Esophagus squamous epithelium (tissue), 5 donors: ENCODE data around the gene PLCH2. TPM values are rescaled to one million over a fixed set of nuclear protein-coding genes. Genes with fewer than 3 reads are reported as not detected.

ENCODE experiments used
- DNase-seq: peaks from one replicate; lab custom pipeline; 2025; lab: John Stamatoyannopoulos, UW
- H3K27ac ChIP-seq, 4 donors: fragments of 200-600 bp; sonication (generic); one replicate each; pipeline ENCODE4 v1.5.1; 2016 to 2019; ENCODE audit warnings: mild to moderate bottlenecking in 1 of 4
- H3K27me3 ChIP-seq, 4 donors: fragments of 200-600 bp; sonication (generic); 1 replicate in 3 of 4; 2 replicates in 1 of 4; pipeline versions ENCODE4 v1.5.1 to v1.6.0; 2017 to 2021; ENCODE audit warnings: antibody characterized with exemption in 1 of 4
- H3K36me3 ChIP-seq, 3 donors: fragments of 200-600 bp; sonication (generic); one replicate each; pipeline ENCODE4 v1.5.1; 2016 to 2019
- H3K4me1 ChIP-seq, 3 donors: fragments of 200-600 bp; sonication (generic); one replicate each; pipeline ENCODE4 v1.5.1; 2017 to 2019
- H3K4me3 ChIP-seq, 4 donors: fragments of 200-600 bp; sonication (generic); 1 replicate in 3 of 4; 2 replicates in 1 of 4; pipeline ENCODE4 v1.5.1; 2016 to 2019; ENCODE audit warnings: mild to moderate bottlenecking in 2 of 4, moderate library complexity in 1 of 4
- H3K9me3 ChIP-seq, 3 donors: fragments of 200-600 bp; sonication (generic); one replicate each; pipeline ENCODE4 v1.5.1; 2016 to 2019
- POLR2A ChIP-seq, 4 donors: fragments of 450-650 bp; IDR thresholded peaks; one replicate each; pipeline ENCODE4 v1.6.1; 2017; ENCODE audit warnings: antibody characterized with exemption in 4 of 4, mild to moderate bottlenecking in 4 of 4, moderate library complexity in 3 of 4
- WGBS, 2 donors: methylation state at CpG; one replicate each; pipeline ENCODE4 v1.1.5; 2018; 5-methylcytosine and 5-hydroxymethylcytosine counted together
- intact Hi-C: fragments of 100-400 bp; cut with DNase I; formaldehyde crosslinking; loops from one replicate; pipeline ENCODE4 v1.15.0; 2022
- total RNA-seq, 4 donors: library from RNA; depleted of rRNA; stranded (reverse); fragments of >200 nt; gene quantifications; one replicate each; pipeline ENCODE4 v1.1.0, GENCODE V29; 2016
- TF ChIP-seq, protein P1 (sequence below), 6 experiments: fragments of 450-650 bp in 4 of 6; fragments of 200-600 bp in 2 of 6; sonication (generic) in 2 of 6; IDR thresholded peaks; one replicate each; pipeline ENCODE4 v1.5.1; 2016 to 2019; ENCODE audit warnings: antibody characterized with exemption in 6 of 6, mild to moderate bottlenecking in 4 of 6, moderate library complexity in 4 of 6
- donor health status: DM: yes; HTN: yes; CAD: no.

PLCH2 gene
- total RNA-seq, 4 donors from 2014 or later: 26.1 to 34.3 (median 31.5) TPM

DNA sequence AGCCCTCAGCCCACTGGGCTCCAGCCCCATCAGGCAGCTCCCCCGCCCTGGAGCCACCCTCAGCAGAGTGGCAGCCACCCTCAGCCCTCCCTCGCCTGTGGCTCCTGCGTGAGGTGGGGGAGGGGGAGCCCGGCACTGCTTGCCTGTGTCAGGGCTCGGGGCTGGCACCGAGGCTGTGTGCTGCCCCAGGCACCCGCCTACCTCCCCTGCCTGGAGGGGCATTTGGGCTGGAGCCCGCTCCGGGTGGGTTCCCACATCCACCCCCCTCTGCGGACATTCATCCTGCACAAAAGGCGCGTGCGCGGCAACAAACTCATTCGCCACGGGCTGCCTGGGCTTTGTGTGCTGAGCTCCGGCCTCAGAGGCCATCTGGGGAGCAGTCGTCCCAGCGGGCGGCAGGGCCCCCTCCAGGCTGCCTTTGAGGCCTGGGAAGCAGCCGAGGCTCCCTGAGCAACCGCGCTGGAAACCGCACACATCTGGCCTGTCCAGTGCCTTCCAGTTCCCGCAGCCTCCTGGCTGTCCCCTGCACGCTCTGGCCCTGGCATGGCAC is 67.5 kb downstream of the PLCH2 start:
- Histone ChIP-seq H3K4me3 (no peak overlapping the region), H3K27ac (no peak overlapping the region), H3K27me3 (peaks cover 0 to 41% (median 0%) of the 10 kb centered on the region in 4 donors), H3K9me3 (no peaks in the 10 kb centered on the region), H3K36me3 (no peaks in the 10 kb centered on the region), H3K4me1 (peaks cover 49 to 76% (median 56%) of the 10 kb centered on the region in 3 donors)
- WGBS, 2 donors: no CpG with 5 or more reads among the region's 26 CpGs
- TF ChIP-seq, protein P1, sequence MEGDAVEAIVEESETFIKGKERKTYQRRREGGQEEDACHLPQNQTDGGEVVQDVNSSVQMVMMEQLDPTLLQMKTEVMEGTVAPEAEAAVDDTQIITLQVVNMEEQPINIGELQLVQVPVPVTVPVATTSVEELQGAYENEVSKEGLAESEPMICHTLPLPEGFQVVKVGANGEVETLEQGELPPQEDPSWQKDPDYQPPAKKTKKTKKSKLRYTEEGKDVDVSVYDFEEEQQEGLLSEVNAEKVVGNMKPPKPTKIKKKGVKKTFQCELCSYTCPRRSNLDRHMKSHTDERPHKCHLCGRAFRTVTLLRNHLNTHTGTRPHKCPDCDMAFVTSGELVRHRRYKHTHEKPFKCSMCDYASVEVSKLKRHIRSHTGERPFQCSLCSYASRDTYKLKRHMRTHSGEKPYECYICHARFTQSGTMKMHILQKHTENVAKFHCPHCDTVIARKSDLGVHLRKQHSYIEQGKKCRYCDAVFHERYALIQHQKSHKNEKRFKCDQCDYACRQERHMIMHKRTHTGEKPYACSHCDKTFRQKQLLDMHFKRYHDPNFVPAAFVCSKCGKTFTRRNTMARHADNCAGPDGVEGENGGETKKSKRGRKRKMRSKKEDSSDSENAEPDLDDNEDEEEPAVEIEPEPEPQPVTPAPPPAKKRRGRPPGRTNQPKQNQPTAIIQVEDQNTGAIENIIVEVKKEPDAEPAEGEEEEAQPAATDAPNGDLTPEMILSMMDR (IDR thresholded peaks at IDR 0.05): no peak
- no peak for TF ChIP-seq POLR2A (IDR thresholded peaks at IDR 0.05)
- intact Hi-C loops: loop anchor here (10.0 kb wide), 1 partner anchor 349 kb away; the partner anchor contains the start of gene FAAP20
- DNase-seq: no peak

DNA sequence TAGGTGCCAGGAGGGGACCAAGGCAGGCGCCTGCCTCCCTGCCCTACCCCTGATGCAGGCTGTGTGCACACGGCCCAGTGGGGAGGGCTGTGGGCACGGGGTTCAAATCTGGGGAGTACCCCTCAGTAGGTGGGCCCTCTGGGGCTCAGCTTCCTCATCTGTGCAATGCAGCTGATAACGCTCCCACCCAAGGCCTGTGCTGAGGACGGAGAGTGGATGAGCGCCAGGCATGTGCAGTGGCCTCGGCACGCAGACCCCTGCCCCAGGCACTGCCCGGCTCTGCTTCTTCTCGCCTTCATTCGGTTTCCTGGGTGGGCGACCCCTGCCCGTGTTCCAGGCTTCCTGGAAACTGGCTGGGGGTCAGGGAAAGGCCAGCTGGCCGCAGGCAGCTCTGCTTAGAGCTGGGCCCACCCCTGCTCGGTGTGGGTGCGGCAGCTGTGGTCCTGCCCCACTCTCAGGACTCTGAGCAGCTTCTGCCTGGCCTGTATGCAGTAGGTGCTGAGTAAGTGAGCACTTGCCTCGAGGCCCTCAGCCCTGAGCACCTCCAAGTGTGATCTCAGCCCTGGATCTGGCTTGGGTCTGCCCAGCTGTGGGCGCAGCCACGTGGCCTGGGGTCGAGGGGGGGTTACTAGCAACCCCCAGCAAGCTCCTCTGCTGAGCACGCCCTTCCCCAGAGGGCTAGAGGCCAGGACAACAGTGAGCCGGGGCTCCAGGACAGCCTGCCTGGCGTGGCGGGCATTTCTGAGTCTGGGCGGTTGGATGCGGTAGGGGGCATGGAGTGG is 68.2 kb downstream of the PLCH2 start:
- Histone ChIP-seq H3K27ac (peak overlapping the region in 2 of 4 donors; percentile 33 to 98), H3K4me3 (no peak overlapping the region)
- intact Hi-C loops: loop anchor here (10.0 kb wide), 1 partner anchor 349 kb away; the partner anchor contains the start of gene FAAP20

GRCh38 chr1:2544875-2545640 is 69.0 kb downstream of the PLCH2 start:
- Histone ChIP-seq H3K27me3 (peaks cover 0 to 27% (median 0%) of the 10 kb centered on the region in 4 donors), H3K36me3 (no peaks in the 10 kb centered on the region), H3K9me3 (no peaks in the 10 kb centered on the region), H3K4me3 (no peak overlapping the region), H3K27ac (peak overlapping the region in 3 of 4 donors; percentile 97 to 98 (median 97)), H3K4me1 (peaks cover 60 to 91% (median 62%) of the 10 kb centered on the region in 3 donors)
- TF ChIP-seq POLR2A (IDR thresholded peaks at IDR 0.05): no peak
- TF ChIP-seq, protein P1 (IDR thresholded peaks at IDR 0.05): no peak
- 64 to 87% methylated on average over 7 to 11 of the region's 19 CpGs for WGBS, 2 donors
- no peak for DNase-seq
- intact Hi-C loops: loop anchor here (5.0 to 10.0 kb wide), 2 partner anchors 133 to 350 kb away; partner anchors contain the start of genes FAAP20 and PEX10

More for the DNA sequence above, 68.2 kb downstream of the PLCH2 start:
- H3K36me3 ChIP-seq: no peaks in the 10 kb centered on the region
- TF ChIP-seq, protein P1 (IDR thresholded peaks at IDR 0.05): no peak
- TF ChIP-seq POLR2A (IDR thresholded peaks at IDR 0.05): no peak
- no peak for DNase-seq
- H3K27me3 ChIP-seq: peaks cover 0 to 34% (median 0%) of the 10 kb centered on the region in 4 donors
- WGBS, 2 donors: 20% methylated on average over 1 to 3 of the region's 26 CpGs
- peaks cover 55 to 83% (median 62%) of the 10 kb centered on the region in 3 donors for H3K4me1 ChIP-seq
- no peaks in the 10 kb centered on the region for H3K9me3 ChIP-seq

DNA sequence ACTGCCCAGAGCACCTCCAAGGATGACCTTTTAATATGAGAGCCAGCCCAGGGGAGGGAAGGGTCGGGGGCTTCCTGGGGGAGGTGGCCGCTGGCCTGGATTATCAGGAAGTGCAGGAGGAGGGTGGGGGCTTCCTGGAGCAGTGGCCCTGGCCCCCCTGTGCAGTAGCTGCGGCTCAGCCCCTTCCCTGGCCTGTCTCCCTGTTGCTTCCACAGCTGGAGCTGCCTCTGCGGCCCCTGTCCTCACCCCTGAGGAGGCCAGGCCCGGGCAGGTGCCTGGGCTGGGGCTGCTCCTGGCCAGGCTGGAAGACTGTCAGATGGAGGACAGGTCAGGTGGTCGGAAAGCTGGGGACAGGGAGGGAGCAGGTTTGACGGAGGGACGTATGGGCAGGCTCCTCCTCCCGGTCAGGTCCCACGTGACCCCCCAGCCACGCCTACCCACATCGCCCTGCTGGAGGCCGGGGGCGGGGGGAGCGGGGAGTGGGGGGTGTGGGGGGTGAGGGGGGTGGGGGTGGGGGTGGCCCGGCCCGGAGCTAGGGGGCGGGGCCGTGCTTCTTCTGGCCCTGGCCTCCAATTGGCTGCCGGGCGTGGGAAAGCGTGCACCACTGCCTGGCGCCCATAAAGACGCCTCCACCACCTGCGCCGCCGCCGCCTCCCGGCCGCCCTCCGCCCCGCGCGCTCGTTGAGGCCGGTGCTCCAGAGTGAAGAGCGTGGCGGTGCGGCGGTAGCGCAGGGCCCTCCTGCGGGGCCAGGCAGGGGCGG is 69.8 kb downstream of the PLCH2 start:
- Histone ChIP-seq H3K36me3 (no peaks in the 10 kb centered on the region), H3K4me3 (peak overlapping the region; percentile 36 to 78 (median 57)), H3K27me3 (peaks cover 0 to 18% (median 0%) of the 10 kb centered on the region in 4 donors), H3K27ac (peak overlapping the region; percentile 89 to 98 (median 97)), H3K9me3 (no peaks in the 10 kb centered on the region), H3K4me1 (peaks cover 56 to 90% (median 57%) of the 10 kb centered on the region in 3 donors)
- intact Hi-C loops: loop anchor here (5.0 to 10.0 kb wide), 2 partner anchors 134 to 351 kb away; partner anchors contain the start of genes FAAP20 and PEX10
- DNase-seq: peak; percentile 73
- TF ChIP-seq, protein P1 (IDR thresholded peaks at IDR 0.05): no peak
- peak in 1 of 4 donors; percentile 76 for TF ChIP-seq POLR2A (IDR thresholded peaks at IDR 0.05)
- no CpG with 5 or more reads among the region's 43 CpGs for WGBS, 2 donors
